ENCODE results near the gene KIAA2012.

KIAA2012 gene

GRCh38 chr2:202110491-202110890 lies 37.4 kb downstream of the KIAA2012 start:
- TF ChIP-seq CTCF (IDR thresholded peaks at IDR 0.05): no peak

GRCh38 chr2:202112041-202112440 lies 39.0 kb downstream of the KIAA2012 start:
- TF ChIP-seq CTCF (IDR thresholded peaks at IDR 0.05): no peak

GRCh38 chr2:202113571-202114142 lies 40.6 kb downstream of the KIAA2012 start:
- TF ChIP-seq CTCF (IDR thresholded peaks at IDR 0.05): no peak

GRCh38 chr2:202114291-202114690 lies 41.2 kb downstream of the KIAA2012 start:
- TF ChIP-seq CTCF (IDR thresholded peaks at IDR 0.05): no peak

GRCh38 chr2:202114795-202115194 lies 41.7 kb downstream of the KIAA2012 start:
- TF ChIP-seq CTCF (IDR thresholded peaks at IDR 0.05): no peak

- no peak for TF ChIP-seq CTCF (IDR thresholded peaks at IDR 0.05)
These were observed 42.5 kb downstream of the KIAA2012 start for GRCh38 chr2:202115479-202115971.

- TF ChIP-seq CTCF (IDR thresholded peaks at IDR 0.05): no peak
These were observed 43.6 kb downstream of the KIAA2012 start for GRCh38 chr2:202116691-202117090.

GRCh38 chr2:202118168-202118567 lies 45.1 kb downstream of the KIAA2012 start:
- no peak for TF ChIP-seq CTCF (IDR thresholded peaks at IDR 0.05)

All from LNCAP (cell line).